GM23248 (cell line): ENCODE data around the gene MT1F.

ENCODE experiments used
- EZH2 ChIP-seq: fragments of 200-600 bp; sonication (generic); IDR thresholded peaks from 2 replicates; pipeline ENCODE4 v1.6.1; 2018; ENCODE audit warnings: antibody characterized with exemption, mild to moderate bottlenecking; ENCODE audit not compliant: insufficient read depth, poor library complexity, severe bottlenecking
- EZH2phosphoT487 ChIP-seq: fragments of 200-600 bp; sonication (generic); IDR thresholded peaks from 2 replicates; pipeline ENCODE4 v1.6.1; 2018; ENCODE audit warnings: antibody characterized with exemption, moderate library complexity, mild to moderate bottlenecking, low read depth; ENCODE audit not compliant: insufficient read depth

- no peak for TF ChIP-seq EZH2
- no peak for TF ChIP-seq EZH2phosphoT487
These were observed 43.2 kb upstream of the MT1F start for GRCh38 chr16:56614549-56614991.
